Osteoblast (primary cell): ENCODE results near the gene VAV2. TPM values are rescaled to one million over a fixed set of nuclear protein-coding genes. Genes with fewer than 3 reads are reported as not detected.
A peak's percentile ranks its signal among the peaks of the same experiment; 100 is the strongest.

Experiments
- DNase-seq: peaks from one replicate; pipeline ENCODE4 v3.0.0; 2011; ENCODE audit warnings: low spot score, mixed read lengths; ENCODE audit not compliant: insufficient read length; ENCODE audit errors: missing footprints
- H2AFZ ChIP-seq: 2 replicates; pipeline ENCODE4 v1.6.0; 2011; ENCODE audit warnings: mild to moderate bottlenecking, low read length
- H3K27ac ChIP-seq: 2 replicates; pipeline ENCODE4 v1.5.1; 2011; ENCODE audit warnings: mild to moderate bottlenecking, low read depth, low read length, moderate library complexity
- H3K27me3 ChIP-seq: 2 replicates; pipeline ENCODE4 v1.6.0; 2012; ENCODE audit warnings: mild to moderate bottlenecking, control low read depth, inconsistent platforms, low read length, moderate library complexity; ENCODE audit not compliant: insufficient read depth
- H3K36me3 ChIP-seq: 2 replicates; pipeline ENCODE4 v1.5.1; 2011; ENCODE audit warnings: mild to moderate bottlenecking, low read length, control low read depth, moderate library complexity; ENCODE audit not compliant: insufficient read depth
- H3K4me1 ChIP-seq: 2 replicates; pipeline ENCODE4 v1.5.1; 2011; ENCODE audit warnings: mild to moderate bottlenecking, low read length, control low read depth, moderate library complexity; ENCODE audit not compliant: insufficient read depth
- H3K4me2 ChIP-seq: 2 replicates; pipeline ENCODE4 v1.6.0; 2011; ENCODE audit warnings: mild to moderate bottlenecking, low read length; ENCODE audit not compliant: insufficient read depth
- H3K4me3 ChIP-seq: fragments of 200-600 bp; sonication (generic); 3 replicates; pipeline ENCODE4 v1.5.1; 2012; ENCODE audit warnings: mild to moderate bottlenecking, low read length, inconsistent platforms; ENCODE audit not compliant: insufficient read depth
- H3K79me2 ChIP-seq: 2 replicates; pipeline ENCODE4 v1.6.0; 2012; ENCODE audit warnings: mild to moderate bottlenecking, low read length, control low read depth, inconsistent platforms; ENCODE audit not compliant: insufficient read depth
- H3K9me3 ChIP-seq: 2 replicates; pipeline ENCODE4 v1.5.1; 2011; ENCODE audit warnings: low read depth, low read length, control low read depth
- H4K20me1 ChIP-seq: 2 replicates; pipeline ENCODE4 v1.6.0; 2012; ENCODE audit warnings: mild to moderate bottlenecking, low read length, control low read depth; ENCODE audit not compliant: insufficient read depth
- total RNA-seq: library from RNA; depleted of rRNA; stranded (reverse); fragments of >200 nt; gene quantifications from 2 replicates; pipeline ENCODE4 v1.2.3, GENCODE V29; 2012
- TF ChIP-seq, protein P1 (sequence below): IDR thresholded peaks from 2 replicates; pipeline ENCODE4 v1.5.1; 2011; ENCODE audit warnings: mild to moderate bottlenecking, low read depth, low read length, moderate library complexity; ENCODE audit errors: extremely low read depth

Gene VAV2
- total RNA-seq, 1 donor = 8.0 TPM

DNA sequence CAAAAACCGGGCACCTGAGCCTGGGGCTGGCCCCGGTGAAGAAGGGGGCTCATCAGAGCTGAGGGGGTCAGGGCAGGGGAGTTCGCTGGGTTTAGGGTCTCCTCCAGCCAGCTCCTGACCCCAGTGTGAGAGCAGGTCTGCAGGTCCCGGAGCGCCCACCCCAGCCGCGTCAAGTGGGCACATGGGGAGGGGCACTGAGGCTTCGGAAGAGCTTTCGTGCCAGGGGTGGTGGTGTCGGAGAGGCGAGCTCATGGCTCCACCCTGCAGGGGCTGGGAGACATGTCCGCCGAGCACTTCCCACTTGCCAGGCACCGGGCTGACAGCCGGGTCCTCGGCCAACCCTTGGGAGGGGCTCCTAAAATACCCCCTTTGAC lies 13.2 kb downstream of the VAV2 start:
- Histone ChIP-seq H3K27ac (no peak overlapping the region), H3K9me3 (no peaks in the 10 kb centered on the region), H3K4me3 (peak overlapping the region; percentile 59), H3K36me3 (no peaks in the 10 kb centered on the region), H2AFZ (peak overlapping the region; percentile 69), H3K27me3 (no peaks in the 10 kb centered on the region), H4K20me1 (peaks cover 64% of the 10 kb centered on the region), H3K79me2 (peaks cover 96% of the 10 kb centered on the region), H3K4me1 (no peaks in the 10 kb centered on the region), H3K4me2 (peak overlapping the region; percentile 77)
- TF ChIP-seq, protein P1, sequence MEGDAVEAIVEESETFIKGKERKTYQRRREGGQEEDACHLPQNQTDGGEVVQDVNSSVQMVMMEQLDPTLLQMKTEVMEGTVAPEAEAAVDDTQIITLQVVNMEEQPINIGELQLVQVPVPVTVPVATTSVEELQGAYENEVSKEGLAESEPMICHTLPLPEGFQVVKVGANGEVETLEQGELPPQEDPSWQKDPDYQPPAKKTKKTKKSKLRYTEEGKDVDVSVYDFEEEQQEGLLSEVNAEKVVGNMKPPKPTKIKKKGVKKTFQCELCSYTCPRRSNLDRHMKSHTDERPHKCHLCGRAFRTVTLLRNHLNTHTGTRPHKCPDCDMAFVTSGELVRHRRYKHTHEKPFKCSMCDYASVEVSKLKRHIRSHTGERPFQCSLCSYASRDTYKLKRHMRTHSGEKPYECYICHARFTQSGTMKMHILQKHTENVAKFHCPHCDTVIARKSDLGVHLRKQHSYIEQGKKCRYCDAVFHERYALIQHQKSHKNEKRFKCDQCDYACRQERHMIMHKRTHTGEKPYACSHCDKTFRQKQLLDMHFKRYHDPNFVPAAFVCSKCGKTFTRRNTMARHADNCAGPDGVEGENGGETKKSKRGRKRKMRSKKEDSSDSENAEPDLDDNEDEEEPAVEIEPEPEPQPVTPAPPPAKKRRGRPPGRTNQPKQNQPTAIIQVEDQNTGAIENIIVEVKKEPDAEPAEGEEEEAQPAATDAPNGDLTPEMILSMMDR = no peak
- DNase-seq = no peak

DNA sequence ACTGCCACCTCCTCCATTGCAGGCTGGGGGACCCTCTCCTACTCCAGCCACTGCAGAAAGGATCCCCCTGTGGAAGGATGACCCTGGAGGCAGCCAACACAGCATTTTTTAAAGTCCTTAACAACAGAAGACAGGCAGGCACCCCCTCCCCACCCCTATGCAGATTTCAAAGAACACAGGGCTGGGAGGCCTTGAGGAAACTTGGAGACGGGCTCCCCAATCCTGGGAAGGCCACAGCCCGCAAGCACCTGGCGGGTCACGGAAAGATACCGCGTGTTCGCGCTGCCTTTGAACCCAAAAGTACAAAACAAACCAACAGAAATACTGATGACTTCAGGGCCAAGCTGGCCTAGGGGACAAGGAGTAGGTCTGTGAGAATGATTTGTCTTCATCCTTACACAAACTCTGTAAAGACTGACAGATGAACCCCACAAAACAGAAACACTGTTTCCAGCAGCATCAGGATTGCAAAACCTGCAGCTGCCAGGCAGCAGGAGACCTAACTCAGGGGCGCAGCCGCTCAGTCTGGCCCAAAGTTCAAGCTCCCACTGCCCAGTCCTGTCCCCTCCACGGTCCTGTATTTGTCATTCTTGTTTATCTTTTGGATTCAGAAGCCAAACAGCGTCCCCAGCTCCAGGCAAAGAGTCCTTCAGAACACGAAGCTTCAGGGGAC lies 13.8 kb downstream of the VAV2 start:
- no peaks in the 10 kb centered on the region for H3K9me3 ChIP-seq
- H2AFZ ChIP-seq = no peak overlapping the region
- TF ChIP-seq, protein P1 = no peak
- no peaks in the 10 kb centered on the region for H3K27me3 ChIP-seq
- no peaks in the 10 kb centered on the region for H3K4me1 ChIP-seq
- no peaks in the 10 kb centered on the region for H3K36me3 ChIP-seq
- no peak overlapping the region for H3K4me3 ChIP-seq
- no peak overlapping the region for H3K4me2 ChIP-seq
- peaks cover 99% of the 10 kb centered on the region for H3K79me2 ChIP-seq
- H3K27ac ChIP-seq = no peak overlapping the region
- H4K20me1 ChIP-seq = peaks cover 69% of the 10 kb centered on the region
- DNase-seq = peak; percentile 80

DNA sequence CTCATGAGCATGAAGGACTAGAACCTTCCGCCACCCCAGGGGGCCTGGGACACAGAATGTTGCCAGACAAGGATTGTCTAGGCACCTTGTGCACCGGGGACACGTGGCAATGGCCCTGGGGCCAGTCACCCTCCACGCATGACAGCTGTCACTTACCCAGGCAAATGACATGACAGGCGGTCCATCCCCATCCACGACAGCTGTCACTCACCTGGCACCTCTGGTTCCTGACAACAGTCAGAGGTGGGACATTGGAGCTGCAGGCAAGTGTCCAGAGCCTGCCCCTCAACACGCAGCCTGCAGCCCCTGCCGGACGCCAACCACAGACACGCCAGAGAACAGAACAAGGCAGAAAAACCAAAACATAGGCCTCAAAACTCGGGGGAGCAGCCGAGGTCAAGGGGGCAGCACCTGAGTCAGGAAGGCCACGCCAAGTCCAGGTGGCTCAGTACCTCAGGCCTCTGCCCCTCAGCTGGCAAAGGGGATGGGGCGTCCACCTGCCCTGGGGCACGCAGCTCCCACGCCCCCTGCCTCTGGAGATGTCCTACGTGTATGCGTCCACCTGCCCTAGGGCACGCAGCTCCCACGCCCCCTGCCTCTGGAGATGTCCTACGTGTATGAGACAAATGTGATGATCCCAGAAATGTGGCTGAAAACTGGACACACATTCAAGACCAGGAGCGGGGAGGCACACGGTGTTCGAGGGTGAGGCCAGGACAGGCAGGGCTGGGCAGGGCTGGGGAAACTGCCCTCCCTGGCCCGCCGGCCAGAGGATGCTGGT lies 14.5 kb downstream of the VAV2 start:
- Histone ChIP-seq H3K4me3 (no peak overlapping the region), H3K4me2 (no peak overlapping the region), H2AFZ (no peak overlapping the region), H3K9me3 (no peaks in the 10 kb centered on the region), H3K27me3 (no peaks in the 10 kb centered on the region), H3K27ac (no peak overlapping the region), H4K20me1 (peaks cover 77% of the 10 kb centered on the region), H3K4me1 (no peaks in the 10 kb centered on the region), H3K79me2 (peaks cover 99% of the 10 kb centered on the region), H3K36me3 (no peaks in the 10 kb centered on the region)
- TF ChIP-seq, protein P1 = no peak
- DNase-seq = peak; percentile 82

DNA sequence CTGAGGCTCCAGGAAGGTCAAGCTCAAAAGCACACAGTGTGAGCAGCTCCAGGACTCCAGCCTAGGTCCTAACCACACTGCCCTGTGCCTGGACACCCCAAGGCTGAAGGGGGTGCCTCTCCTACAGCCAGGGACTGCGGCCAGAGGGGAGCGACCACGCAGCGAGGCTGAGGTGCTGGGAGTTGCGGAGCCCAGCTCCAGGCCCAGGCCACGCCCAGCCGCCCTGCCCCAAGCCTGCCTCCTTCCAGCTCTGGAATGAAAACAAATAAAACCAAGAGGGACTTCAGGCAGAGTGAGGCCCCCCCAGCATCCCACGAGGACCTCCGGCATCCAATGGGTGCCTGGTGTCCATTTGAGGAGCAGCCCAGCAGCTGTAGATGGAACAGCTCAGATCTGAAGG lies 15.2 kb downstream of the VAV2 start:
- TF ChIP-seq, protein P1 = no peak
- no peaks in the 10 kb centered on the region for H3K27me3 ChIP-seq
- peaks cover 100% of the 10 kb centered on the region for H3K79me2 ChIP-seq
- no peaks in the 10 kb centered on the region for H3K4me1 ChIP-seq
- DNase-seq = peak; percentile 46
- no peak overlapping the region for H3K27ac ChIP-seq
- H3K36me3 ChIP-seq = no peaks in the 10 kb centered on the region
- peaks cover 84% of the 10 kb centered on the region for H4K20me1 ChIP-seq
- no peak overlapping the region for H3K4me2 ChIP-seq
- H2AFZ ChIP-seq = no peak overlapping the region
- H3K4me3 ChIP-seq = no peak overlapping the region
- H3K9me3 ChIP-seq = no peaks in the 10 kb centered on the region
